ELR (cell line): Measurements from ENCODE around the gene ATP10A.
"Not testable (repeated sequence)": the region's sequence is repeated elsewhere in the genome, so short reads cannot be mapped to it uniquely, and the experiment has no call there.

ENCODE experiments used
- DNase-seq: peaks from one replicate; pipeline ENCODE4 v3.0.0-alpha.2; 2015; ENCODE audit warnings: low read depth

Gene ATP10A

GRCh38 chr15:25770618-25771337 is 92.3 kb downstream of the ATP10A start:
- DNase-seq, result no peak

- DNase-seq, result no peak
Measured at GRCh38 chr15:25770031-25770430, 93.1 kb downstream of the ATP10A start.

GRCh38 chr15:25768271-25768670 is 94.9 kb downstream of the ATP10A start:
- DNase-seq, result no peak

GRCh38 chr15:25767356-25768151 is 95.6 kb downstream of the ATP10A start:
- no peak for DNase-seq

- no peak for DNase-seq
Measured at GRCh38 chr15:25766417-25766816, 96.7 kb downstream of the ATP10A start.

- no peak for DNase-seq
Measured at GRCh38 chr15:25764980-25765735, 98.0 kb downstream of the ATP10A start.

- DNase-seq, result no peak
Measured at GRCh38 chr15:25763954-25764353, 99.2 kb downstream of the ATP10A start.

GRCh38 chr15:25763331-25763751 is 99.8 kb downstream of the ATP10A start:
- no peak for DNase-seq

- DNase-seq, result no peak
Measured at GRCh38 chr15:25761971-25762662, 101.0 kb downstream of the ATP10A start.

- no peak for DNase-seq
Measured at GRCh38 chr15:25759421-25759820, 103.7 kb downstream of the ATP10A start.

GRCh38 chr15:25758612-25759011 is 104.5 kb downstream of the ATP10A start:
- not testable (repeated sequence) for DNase-seq

GRCh38 chr15:25743548-25744275 is 119.4 kb downstream of the ATP10A start:
- no peak for DNase-seq

GRCh38 chr15:25742776-25743547 is 120.2 kb downstream of the ATP10A start:
- DNase-seq, result no peak

GRCh38 chr15:25742041-25742730 is 120.9 kb downstream of the ATP10A start:
- no peak for DNase-seq

GRCh38 chr15:25741256-25741580 is 121.9 kb downstream of the ATP10A start:
- DNase-seq, result no peak

GRCh38 chr15:25740383-25741255 is 122.5 kb downstream of the ATP10A start:
- no peak for DNase-seq

- DNase-seq, result no peak
Measured at GRCh38 chr15:25739687-25740121, 123.4 kb downstream of the ATP10A start.

- no peak for DNase-seq
Measured at GRCh38 chr15:25738171-25738965, 124.8 kb downstream of the ATP10A start.
